H1 (cell line): ENCODE results near the gene VGLL4. TPM values are rescaled to one million over a fixed set of nuclear protein-coding genes. Genes with fewer than 3 reads are reported as not detected.

Experiments
- CBX8 ChIP-seq: fragments of 300-800, 300-1000 bp; sonication (generic); IDR thresholded peaks from 2 replicates; pipeline ENCODE4 v1.7.1; 2016; ENCODE audit warnings: low read depth, low read length, borderline replicate concordance
- RFX5 ChIP-seq: IDR thresholded peaks from 2 replicates; pipeline ENCODE4 v1.6.1; 2011; ENCODE audit warnings: low read depth, low read length, improper control_type of control experiment, borderline replicate concordance
- TBP ChIP-seq: IDR thresholded peaks from 2 replicates; pipeline ENCODE4 v1.6.1; 2011; ENCODE audit warnings: low read depth, low read length, improper control_type of control experiment
- polyA plus RNA-seq, 7 experiments: library from polyadenylated mRNA; depleted of rRNA in 3 of 7; stranded (reverse) in 5 of 7; unstranded in 2 of 7; fragments of >200 nt in 5 of 7; fragments of 200-250 nt in 2 of 7; gene quantifications; 1 replicate in 5 of 7; 2 replicates in 1 of 7; 4 replicates in 1 of 7; pipeline versions ENCODE4 v1.2.1 to v1.2.3, GENCODE V29; 2011 to 2013; ENCODE audit warnings: missing spikeins in 2 of 7, mixed read lengths in 2 of 7
- total RNA-seq: library from RNA; stranded (reverse); fragmentation: NEBNext Ultra II Directional; extraction: Animal tissue kit (Norgen Biotek cat#: 25700); gene quantifications from 2 replicates; pipeline ENCODE4 v1.2.1, GENCODE V29; 2021

Gene VGLL4
- total and polyA plus RNA-seq, 2 of the 8 experiments (the other 6 are each of a cell fraction or from before 2014, with no cell fraction given): 45.1 to 50.0 TPM

- TF ChIP-seq CBX8: no peak
- TF ChIP-seq RFX5: no peak
- no peak for TF ChIP-seq TBP
Observed at GRCh38 chr3:11556851-11557644, 86.7 kb downstream of the VGLL4 start (continued).
